ENCODE data around the gene ITPK1.

DNA sequence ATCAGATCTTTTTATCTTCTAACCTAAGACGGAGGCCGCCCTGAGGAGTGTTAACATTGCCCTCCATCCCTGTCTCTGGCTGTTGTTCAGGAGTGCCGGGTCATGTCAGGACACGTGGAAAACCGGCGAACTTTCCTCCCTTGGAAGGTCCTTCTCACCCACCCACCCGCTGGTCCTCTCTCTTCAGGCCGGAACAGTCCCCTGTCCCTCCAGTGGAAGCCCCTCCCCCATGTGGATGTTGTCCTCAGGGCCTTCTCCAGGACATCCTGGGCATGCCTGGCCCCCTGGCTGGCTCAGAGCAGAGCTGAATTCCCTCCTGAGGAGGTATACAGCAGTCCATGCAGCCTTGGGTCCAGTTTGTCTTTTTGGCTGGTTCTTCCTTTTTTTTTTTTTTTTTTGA lies 20.3 kb upstream of the ITPK1 start:
- no peak for TF ChIP-seq EP300 (IDR thresholded peaks at IDR 0.05)
- TF ChIP-seq POLR2AphosphoS5 (IDR thresholded peaks at IDR 0.05), result no peak
- TF ChIP-seq, protein P1, sequence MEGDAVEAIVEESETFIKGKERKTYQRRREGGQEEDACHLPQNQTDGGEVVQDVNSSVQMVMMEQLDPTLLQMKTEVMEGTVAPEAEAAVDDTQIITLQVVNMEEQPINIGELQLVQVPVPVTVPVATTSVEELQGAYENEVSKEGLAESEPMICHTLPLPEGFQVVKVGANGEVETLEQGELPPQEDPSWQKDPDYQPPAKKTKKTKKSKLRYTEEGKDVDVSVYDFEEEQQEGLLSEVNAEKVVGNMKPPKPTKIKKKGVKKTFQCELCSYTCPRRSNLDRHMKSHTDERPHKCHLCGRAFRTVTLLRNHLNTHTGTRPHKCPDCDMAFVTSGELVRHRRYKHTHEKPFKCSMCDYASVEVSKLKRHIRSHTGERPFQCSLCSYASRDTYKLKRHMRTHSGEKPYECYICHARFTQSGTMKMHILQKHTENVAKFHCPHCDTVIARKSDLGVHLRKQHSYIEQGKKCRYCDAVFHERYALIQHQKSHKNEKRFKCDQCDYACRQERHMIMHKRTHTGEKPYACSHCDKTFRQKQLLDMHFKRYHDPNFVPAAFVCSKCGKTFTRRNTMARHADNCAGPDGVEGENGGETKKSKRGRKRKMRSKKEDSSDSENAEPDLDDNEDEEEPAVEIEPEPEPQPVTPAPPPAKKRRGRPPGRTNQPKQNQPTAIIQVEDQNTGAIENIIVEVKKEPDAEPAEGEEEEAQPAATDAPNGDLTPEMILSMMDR (IDR thresholded peaks at IDR 0.05), result no peak

Data from esophagus muscularis mucosa (tissue), 4 donors.